ENCODE data around the gene ACSS2. TPM values are rescaled to one million over a fixed set of nuclear protein-coding genes. Genes with fewer than 3 reads are reported as not detected.

ACSS2 gene
- total RNA-seq, 1 donor from 2014 or later, result 146 TPM

GRCh38 chr20:34859826-34860545 is 16.4 kb upstream of the ACSS2 start:
- H3K4me3 ChIP-seq, result no peak overlapping the region
- H3K9me3 ChIP-seq, result no peaks in the 10 kb centered on the region
- peaks cover 3% of the 10 kb centered on the region for H3K36me3 ChIP-seq
- H3K4me1 ChIP-seq, result no peaks in the 10 kb centered on the region
- no peak for DNase-seq
- TF ChIP-seq, protein P1, sequence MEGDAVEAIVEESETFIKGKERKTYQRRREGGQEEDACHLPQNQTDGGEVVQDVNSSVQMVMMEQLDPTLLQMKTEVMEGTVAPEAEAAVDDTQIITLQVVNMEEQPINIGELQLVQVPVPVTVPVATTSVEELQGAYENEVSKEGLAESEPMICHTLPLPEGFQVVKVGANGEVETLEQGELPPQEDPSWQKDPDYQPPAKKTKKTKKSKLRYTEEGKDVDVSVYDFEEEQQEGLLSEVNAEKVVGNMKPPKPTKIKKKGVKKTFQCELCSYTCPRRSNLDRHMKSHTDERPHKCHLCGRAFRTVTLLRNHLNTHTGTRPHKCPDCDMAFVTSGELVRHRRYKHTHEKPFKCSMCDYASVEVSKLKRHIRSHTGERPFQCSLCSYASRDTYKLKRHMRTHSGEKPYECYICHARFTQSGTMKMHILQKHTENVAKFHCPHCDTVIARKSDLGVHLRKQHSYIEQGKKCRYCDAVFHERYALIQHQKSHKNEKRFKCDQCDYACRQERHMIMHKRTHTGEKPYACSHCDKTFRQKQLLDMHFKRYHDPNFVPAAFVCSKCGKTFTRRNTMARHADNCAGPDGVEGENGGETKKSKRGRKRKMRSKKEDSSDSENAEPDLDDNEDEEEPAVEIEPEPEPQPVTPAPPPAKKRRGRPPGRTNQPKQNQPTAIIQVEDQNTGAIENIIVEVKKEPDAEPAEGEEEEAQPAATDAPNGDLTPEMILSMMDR (IDR thresholded peaks at IDR 0.05), result no peak
- H3K27me3 ChIP-seq, result no peaks in the 10 kb centered on the region
- no peak overlapping the region for H3K27ac ChIP-seq
- intact Hi-C loops (cut with DNase I), result no loop called here
- no peak for ATAC-seq

DNA sequence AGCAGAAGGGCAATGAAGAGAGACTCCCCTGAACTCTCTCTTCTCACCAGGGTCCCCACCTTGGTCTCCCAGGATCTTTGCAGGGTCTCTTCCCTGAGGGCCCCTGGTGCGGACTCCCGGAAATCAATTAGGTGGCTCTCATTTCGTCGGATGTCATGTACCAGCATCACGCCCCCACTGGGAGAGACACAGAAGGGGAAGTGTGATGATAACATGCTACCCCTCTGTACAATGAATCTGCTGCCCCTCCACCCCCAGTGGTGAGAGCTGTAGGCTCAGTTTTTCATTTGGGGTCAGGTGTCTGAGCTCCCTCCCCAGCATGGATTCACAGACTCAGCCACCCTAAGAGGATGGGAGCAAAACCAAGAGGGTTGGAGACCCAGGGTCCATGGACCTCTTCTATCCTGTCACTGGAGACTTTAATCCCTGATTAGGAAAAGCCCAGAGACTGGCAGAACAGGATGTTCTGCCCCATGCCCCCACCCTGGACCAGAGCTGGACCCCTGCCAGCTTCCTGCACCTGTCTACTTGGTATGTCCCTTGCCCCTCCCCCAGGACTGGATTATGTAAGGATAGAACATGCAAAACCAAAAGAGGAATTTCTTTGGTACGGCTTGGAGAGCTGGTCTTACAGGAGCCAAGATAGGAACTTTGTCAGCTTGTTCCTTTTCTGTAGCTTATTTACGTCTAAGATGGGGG is 14.9 kb upstream of the ACSS2 start:
- Histone ChIP-seq H3K4me1 (no peaks in the 10 kb centered on the region), H3K36me3 (no peaks in the 10 kb centered on the region), H3K27ac (no peak overlapping the region), H3K4me3 (no peak overlapping the region), H3K9me3 (no peaks in the 10 kb centered on the region), H3K27me3 (no peaks in the 10 kb centered on the region)
- TF ChIP-seq, protein P1 (IDR thresholded peaks at IDR 0.05), result no peak
- DNase-seq, result peak; percentile 86
- intact Hi-C loops (cut with DNase I), result no loop called here
- peak; percentile 77 for ATAC-seq

GRCh38 chr20:34862724-34863123 is 13.7 kb upstream of the ACSS2 start:
- intact Hi-C loops (cut with DNase I), result no loop called here
- Histone ChIP-seq H3K27me3 (no peaks in the 10 kb centered on the region), H3K4me1 (no peaks in the 10 kb centered on the region), H3K9me3 (no peaks in the 10 kb centered on the region), H3K4me3 (no peak overlapping the region), H3K27ac (no peak overlapping the region), H3K36me3 (no peaks in the 10 kb centered on the region)
- DNase-seq, result no peak
- TF ChIP-seq, protein P1 (IDR thresholded peaks at IDR 0.05), result no peak
- ATAC-seq, result no peak

- TF ChIP-seq, protein P1 (IDR thresholded peaks at IDR 0.05), result no peak
- Histone ChIP-seq H3K9me3 (no peaks in the 10 kb centered on the region), H3K4me1 (no peaks in the 10 kb centered on the region), H3K4me3 (no peak overlapping the region), H3K36me3 (no peaks in the 10 kb centered on the region), H3K27ac (no peak overlapping the region), H3K27me3 (no peaks in the 10 kb centered on the region)
- ATAC-seq (no peak), DNase-seq (no peak)
- intact Hi-C loops (cut with DNase I), result no loop called here
Measured at GRCh38 chr20:34863421-34863965, 12.9 kb upstream of the ACSS2 start.

DNA sequence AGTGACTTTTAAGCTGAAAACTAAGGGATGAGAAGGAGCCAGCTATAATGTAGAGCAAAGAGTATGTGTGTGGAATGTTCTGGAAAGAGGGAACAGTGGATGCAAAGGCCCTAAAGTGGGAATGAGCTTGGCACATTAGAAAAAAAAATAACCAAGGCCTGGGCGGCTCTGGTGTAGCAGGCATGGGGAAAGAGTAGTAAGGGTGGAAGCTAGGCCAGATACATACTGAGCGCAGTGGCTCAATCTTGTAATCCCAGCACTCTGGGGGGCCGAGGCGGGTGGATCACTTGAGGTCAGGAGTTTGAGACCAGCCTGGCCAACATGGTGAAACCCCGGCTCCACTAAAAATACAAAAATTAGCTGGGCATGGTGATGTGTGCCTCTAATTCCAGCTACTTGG is 12.2 kb upstream of the ACSS2 start:
- no peak for DNase-seq
- Histone ChIP-seq H3K27me3 (no peaks in the 10 kb centered on the region), H3K4me3 (no peak overlapping the region), H3K36me3 (no peaks in the 10 kb centered on the region), H3K9me3 (no peaks in the 10 kb centered on the region), H3K4me1 (no peaks in the 10 kb centered on the region), H3K27ac (no peak overlapping the region)
- TF ChIP-seq, protein P1 (IDR thresholded peaks at IDR 0.05), result no peak
- no peak for ATAC-seq
- intact Hi-C loops (cut with DNase I), result no loop called here

All from upper lobe of right lung (tissue), 1 donor.